ENCODE results near the gene ELAVL4. TPM values are rescaled to one million over a fixed set of nuclear protein-coding genes. Genes with fewer than 3 reads are reported as not detected.
A peak's percentile ranks its signal among the peaks of the same experiment; 100 is the strongest.
"Not testable (repeated sequence)": the region's sequence is repeated elsewhere in the genome, so short reads cannot be mapped to it uniquely, and the experiment has no call there.

ELAVL4 gene
- total RNA-seq, 1 donor, result 0.27 TPM

GRCh38 chr1:50112193-50112592 lies 3.5 kb downstream of the ELAVL4 start:
- DNase-seq (ENCODE audit: low read depth in 2 of 3, low spot score in 2 of 3), result no peak

GRCh38 chr1:50123071-50123470 lies 14.4 kb downstream of the ELAVL4 start:
- peak in 1 of 3 donors; percentile 4 for DNase-seq (ENCODE audit: low read depth in 2 of 3, low spot score in 2 of 3)

- DNase-seq (ENCODE audit: low read depth in 2 of 3, low spot score in 2 of 3), result no peak
Observed at GRCh38 chr1:50126927-50127715, 18.4 kb downstream of the ELAVL4 start.

GRCh38 chr1:50129201-50129600 lies 20.5 kb downstream of the ELAVL4 start:
- no peak for DNase-seq (ENCODE audit: low read depth in 2 of 3, low spot score in 2 of 3)

- no peak for DNase-seq (ENCODE audit: low read depth in 2 of 3, low spot score in 2 of 3)
Observed at GRCh38 chr1:50132347-50132894, 23.7 kb downstream of the ELAVL4 start.

GRCh38 chr1:50135716-50136115 lies 27.0 kb downstream of the ELAVL4 start:
- no peak for DNase-seq (ENCODE audit: low read depth in 2 of 3, low spot score in 2 of 3)

- DNase-seq (ENCODE audit: low read depth in 2 of 3, low spot score in 2 of 3), result no peak
Observed at GRCh38 chr1:50139339-50140181, 30.8 kb downstream of the ELAVL4 start.

- DNase-seq (ENCODE audit: low read depth in 2 of 3, low spot score in 2 of 3), result no peak
Observed at GRCh38 chr1:50140182-50140447, 31.4 kb downstream of the ELAVL4 start.

GRCh38 chr1:50147191-50147850 lies 38.6 kb downstream of the ELAVL4 start:
- DNase-seq (ENCODE audit: low read depth in 2 of 3, low spot score in 2 of 3), result no peak

- DNase-seq (ENCODE audit: low read depth in 2 of 3, low spot score in 2 of 3), result no peak
Observed at GRCh38 chr1:50148142-50148923, 39.6 kb downstream of the ELAVL4 start.

- no peak for DNase-seq (ENCODE audit: low read depth in 2 of 3, low spot score in 2 of 3)
Observed at GRCh38 chr1:50152236-50152635, 43.5 kb downstream of the ELAVL4 start.

- DNase-seq (ENCODE audit: low read depth in 2 of 3, low spot score in 2 of 3), result peak in 2 of 3 donors; percentile 14 to 38
Observed at GRCh38 chr1:50155541-50155940, 46.8 kb downstream of the ELAVL4 start.

GRCh38 chr1:50156241-50157010 lies 47.7 kb downstream of the ELAVL4 start:
- no peak for DNase-seq (ENCODE audit: low read depth in 2 of 3, low spot score in 2 of 3)

- DNase-seq (ENCODE audit: low read depth in 2 of 3, low spot score in 2 of 3), result no peak
Observed at GRCh38 chr1:50157306-50157941, 48.7 kb downstream of the ELAVL4 start.

GRCh38 chr1:50158421-50158820 lies 49.7 kb downstream of the ELAVL4 start:
- DNase-seq (ENCODE audit: low read depth in 2 of 3, low spot score in 2 of 3), result no peak

GRCh38 chr1:50163680-50164079 lies 55.0 kb downstream of the ELAVL4 start:
- no peak for DNase-seq (ENCODE audit: low read depth in 2 of 3, low spot score in 2 of 3)

GRCh38 chr1:50166351-50166750 lies 57.6 kb downstream of the ELAVL4 start:
- DNase-seq (ENCODE audit: low read depth in 2 of 3, low spot score in 2 of 3), result not testable (repeated sequence)

GRCh38 chr1:50172299-50172698 lies 63.6 kb downstream of the ELAVL4 start:
- DNase-seq (ENCODE audit: low read depth in 2 of 3, low spot score in 2 of 3), result no peak

- no peak for DNase-seq (ENCODE audit: low read depth in 2 of 3, low spot score in 2 of 3)
Observed at GRCh38 chr1:50174101-50174500, 65.4 kb downstream of the ELAVL4 start.
